GM13976 (cell line): ENCODE results near the gene RNPS1.

Source experiments
- DNase-seq: peaks from one replicate; pipeline ENCODE4 v3.0.0; 2012; ENCODE audit warnings: low spot score
- in situ Hi-C: fragments of 300-500 bp; cut with MboI; formaldehyde crosslinking; loops from one replicate; pipeline ENCODE4 v1.12.0; 2022; ENCODE audit warnings: low sequenced_read_pairs, mixed read lengths, inconsistent platforms; ENCODE audit not compliant: unreplicated experiment
- TF ChIP-seq, protein P1 (sequence below): IDR thresholded peaks from 2 replicates; pipeline ENCODE4 v1.5.1; 2012; ENCODE audit warnings: borderline replicate concordance, mild to moderate bottlenecking; ENCODE audit not compliant: insufficient read depth; ENCODE audit errors: extremely low read depth, missing control alignments, control extremely low read depth

Gene RNPS1

DNA sequence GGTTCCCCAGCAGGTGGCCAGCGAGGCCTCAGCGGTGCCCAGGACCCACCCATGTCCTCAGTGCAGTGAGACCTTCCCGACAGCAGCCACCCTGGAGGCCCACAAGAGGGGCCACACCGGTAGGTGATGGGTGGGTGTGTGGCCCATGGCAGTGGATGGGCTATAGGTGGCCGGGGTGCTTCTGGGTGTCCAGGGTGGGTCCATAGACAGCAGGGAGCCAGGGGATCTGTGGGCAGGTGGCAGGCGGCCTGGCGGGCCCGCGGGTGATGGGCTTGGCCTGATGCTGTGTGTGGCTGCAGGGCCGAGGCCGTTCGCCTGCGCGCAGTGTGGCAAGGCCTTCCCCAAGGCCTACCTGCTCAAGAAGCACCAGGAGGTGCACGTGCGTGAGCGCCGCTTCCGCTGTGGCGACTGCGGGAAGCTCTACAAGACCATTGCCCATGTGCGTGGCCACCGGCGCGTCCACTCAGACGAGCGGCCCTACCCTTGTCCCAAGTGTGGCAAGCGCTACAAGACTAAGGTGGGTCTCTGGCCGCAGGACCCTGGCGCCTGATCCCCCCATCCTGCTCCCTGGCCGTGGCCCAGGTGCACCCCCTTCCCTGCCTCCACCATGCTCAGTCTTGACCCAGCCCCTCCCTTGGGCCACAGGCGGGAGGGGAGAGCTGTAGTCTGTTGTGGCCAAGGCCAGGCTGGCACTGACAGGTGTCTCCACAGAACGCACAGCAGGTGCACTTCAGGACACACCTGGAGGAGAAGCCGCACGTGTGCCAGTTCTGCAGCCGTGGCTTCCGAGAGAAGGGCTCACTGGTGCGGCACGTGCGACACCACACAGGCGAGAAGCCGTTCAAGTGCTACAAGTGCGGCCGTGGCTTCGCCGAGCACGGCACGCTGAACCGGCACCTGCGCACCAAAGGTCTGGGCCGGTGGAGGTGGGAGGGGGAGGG lies 33.8 kb downstream of the RNPS1 start:
- no peak for DNase-seq
- TF ChIP-seq, protein P1, sequence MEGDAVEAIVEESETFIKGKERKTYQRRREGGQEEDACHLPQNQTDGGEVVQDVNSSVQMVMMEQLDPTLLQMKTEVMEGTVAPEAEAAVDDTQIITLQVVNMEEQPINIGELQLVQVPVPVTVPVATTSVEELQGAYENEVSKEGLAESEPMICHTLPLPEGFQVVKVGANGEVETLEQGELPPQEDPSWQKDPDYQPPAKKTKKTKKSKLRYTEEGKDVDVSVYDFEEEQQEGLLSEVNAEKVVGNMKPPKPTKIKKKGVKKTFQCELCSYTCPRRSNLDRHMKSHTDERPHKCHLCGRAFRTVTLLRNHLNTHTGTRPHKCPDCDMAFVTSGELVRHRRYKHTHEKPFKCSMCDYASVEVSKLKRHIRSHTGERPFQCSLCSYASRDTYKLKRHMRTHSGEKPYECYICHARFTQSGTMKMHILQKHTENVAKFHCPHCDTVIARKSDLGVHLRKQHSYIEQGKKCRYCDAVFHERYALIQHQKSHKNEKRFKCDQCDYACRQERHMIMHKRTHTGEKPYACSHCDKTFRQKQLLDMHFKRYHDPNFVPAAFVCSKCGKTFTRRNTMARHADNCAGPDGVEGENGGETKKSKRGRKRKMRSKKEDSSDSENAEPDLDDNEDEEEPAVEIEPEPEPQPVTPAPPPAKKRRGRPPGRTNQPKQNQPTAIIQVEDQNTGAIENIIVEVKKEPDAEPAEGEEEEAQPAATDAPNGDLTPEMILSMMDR: no peak
- in situ Hi-C loops: no loop called here

DNA sequence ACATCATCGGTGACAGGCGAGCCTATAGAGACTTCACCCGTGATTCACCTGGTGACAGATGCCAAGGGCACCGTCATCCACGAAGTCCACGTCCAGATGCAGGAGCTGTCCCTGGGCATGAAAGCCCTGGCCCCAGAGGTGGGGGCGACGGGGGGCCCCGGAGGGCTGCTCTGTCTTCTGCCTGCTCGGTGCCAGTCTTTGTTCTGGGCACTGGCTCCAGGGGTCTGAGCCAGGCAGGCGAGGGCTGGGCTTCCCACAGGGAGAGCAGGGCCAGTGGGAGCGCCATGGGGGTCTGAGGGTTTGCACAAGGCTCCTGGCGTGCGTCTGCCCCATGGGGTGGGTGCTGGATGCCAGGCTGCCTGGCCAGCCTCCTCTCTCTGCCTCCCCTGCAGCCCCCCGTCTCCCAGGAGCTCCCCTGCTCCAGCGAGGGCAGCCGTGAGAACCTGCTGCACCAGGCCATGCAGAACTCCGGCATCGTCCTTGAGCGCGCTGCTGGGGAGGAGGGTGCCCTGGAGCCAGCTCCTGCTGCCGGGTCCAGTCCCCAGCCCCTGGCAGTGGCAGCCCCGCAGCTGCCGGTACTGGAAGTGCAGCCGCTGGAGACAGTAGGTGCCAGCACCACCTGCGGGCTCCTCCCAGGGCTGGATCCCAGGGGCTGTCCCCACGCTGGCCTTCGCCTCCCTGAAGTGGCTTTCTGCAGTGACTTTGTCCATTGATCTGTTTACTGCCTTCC lies 34.7 kb downstream of the RNPS1 start:
- no peak for DNase-seq
- TF ChIP-seq, protein P1: no peak
- in situ Hi-C loops: no loop called here

DNA sequence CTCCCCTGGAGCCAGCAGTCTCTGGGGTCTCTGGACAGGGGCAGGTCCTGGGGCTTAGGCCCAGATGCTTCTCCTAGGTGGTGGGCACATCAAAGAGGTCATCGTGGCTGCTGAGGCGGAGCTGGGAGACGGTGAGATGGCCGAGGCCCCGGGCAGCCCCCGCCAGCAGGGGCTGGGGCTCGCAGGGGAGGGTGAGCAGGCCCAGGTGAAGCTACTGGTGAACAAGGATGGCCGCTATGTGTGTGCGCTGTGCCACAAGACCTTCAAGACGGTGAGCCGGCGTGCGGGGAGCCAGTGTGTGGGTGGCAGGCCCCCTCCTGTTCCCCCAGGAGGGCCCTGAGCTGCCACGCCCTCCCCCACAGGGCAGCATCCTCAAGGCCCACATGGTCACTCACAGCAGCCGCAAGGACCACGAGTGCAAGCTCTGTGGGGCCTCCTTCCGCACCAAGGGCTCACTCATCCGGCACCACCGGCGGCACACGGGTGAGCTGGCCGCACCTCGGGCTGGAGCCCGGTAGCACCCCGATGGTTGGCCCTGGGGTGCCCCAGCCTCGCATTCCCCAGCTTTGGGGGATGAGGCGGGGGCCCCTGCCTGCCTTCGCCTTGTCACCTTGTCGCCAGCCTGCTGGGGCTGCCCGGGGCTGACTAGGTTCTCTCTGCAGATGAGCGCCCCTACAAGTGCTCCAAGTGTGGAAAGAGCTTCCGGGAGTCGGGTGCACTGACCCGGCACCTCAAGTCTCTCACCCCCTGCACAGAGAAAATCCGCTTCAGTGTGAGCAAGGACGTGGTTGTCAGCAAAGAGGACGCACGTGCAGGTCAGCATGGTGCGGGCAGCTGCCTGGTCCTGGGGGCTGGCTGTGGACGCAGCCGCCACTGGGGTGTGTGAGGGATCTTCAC lies 35.6 kb downstream of the RNPS1 start:
- TF ChIP-seq, protein P1: no peak
- DNase-seq: no peak
- in situ Hi-C loops: no loop called here

DNA sequence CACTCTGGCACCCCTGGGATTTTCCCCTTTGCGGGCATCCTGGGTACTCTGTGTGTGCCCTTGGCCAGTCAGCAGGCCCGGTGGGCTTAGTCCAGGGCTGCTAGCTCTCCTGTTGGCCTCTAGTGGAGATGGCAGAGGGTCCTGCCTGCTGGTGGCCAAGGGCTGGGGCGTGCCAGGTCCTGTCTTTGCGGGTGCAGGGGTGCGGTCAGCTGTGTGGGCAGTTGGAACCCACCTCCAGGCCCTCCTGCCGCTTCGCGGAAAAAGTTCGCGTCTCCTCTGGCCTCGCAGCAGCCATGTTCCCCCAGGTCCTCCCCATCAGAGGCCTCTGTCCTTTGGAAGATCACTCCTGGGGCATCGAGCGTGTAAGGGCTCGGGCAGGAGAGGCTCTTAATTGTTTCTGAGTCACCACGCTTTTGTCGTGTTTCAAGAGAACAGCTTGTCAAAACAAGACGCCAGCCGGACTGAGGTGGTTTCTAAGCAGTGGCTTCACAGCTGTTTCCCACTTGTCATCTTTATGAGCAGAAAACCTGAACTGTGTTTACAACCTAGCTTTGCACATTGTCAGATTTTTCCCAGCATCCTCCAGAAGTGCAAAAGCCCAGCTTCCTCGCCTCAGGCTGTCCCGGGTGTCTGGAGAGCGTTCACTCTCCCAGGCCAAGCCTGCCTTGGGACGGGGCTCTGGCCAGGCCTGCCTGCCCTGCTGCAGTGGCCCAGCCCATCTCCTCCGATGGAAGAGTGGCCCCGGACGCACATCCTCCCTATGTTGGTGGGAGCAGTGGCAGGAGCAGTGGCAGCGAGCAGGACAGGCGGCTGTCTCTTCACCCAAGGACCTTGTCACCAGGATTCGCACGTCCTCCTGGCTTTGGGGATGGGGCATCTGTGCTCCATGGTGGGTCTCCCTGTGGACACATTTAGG lies 36.7 kb downstream of the RNPS1 start:
- in situ Hi-C loops: no loop called here
- TF ChIP-seq, protein P1: no peak
- DNase-seq: no peak

DNA sequence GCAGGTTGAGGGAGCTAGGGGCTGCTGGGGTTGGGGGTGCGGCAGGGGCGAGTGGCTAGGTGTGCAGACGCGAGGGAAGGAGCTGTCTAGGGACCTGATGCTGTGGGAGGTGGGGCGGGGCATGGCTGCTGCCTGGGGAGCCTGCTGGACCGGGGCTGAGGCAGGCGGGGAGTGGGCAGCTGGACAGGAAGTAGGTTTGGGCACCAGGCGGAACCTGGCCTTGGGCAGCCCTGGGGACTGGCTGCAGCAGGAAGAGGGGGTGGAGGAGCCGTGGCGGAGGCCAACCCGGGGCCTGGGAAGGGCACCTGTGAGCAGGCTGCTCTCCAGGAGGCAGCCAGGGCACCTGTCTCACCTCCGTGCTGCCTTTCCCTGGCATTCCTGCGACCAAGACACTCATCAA lies 37.5 kb downstream of the RNPS1 start:
- in situ Hi-C loops: no loop called here
- no peak for DNase-seq

More for the DNA sequence above, 37.5 kb downstream of the RNPS1 start:
- TF ChIP-seq, protein P1: no peak
